Left renal cortex interstitium (tissue), 4 donors: ENCODE results near the gene CCDC8. TPM values are rescaled to one million over a fixed set of nuclear protein-coding genes. Genes with fewer than 3 reads are reported as not detected.

ENCODE experiments used
- DNase-seq, 4 donors: peaks; one replicate each; pipeline ENCODE4 v3.0.0-alpha.2; 2013; ENCODE audit warnings: low read depth in 4 of 4, low spot score in 2 of 4, missing footprints in 1 of 4
- polyA plus RNA-seq, 4 donors: library from polyadenylated mRNA; unstranded; fragments of 120-200 nt; gene quantifications; one replicate each; pipeline ENCODE4 v1.2.1, GENCODE V29; 2013; ENCODE audit not compliant: insufficient read length in 4 of 4

Gene CCDC8
- polyA plus RNA-seq, 4 donors = 52.0 to 76.4 (median 60.9) TPM

GRCh38 chr19:46364359-46364758 is 49.0 kb downstream of the CCDC8 start:
- DNase-seq = no peak

GRCh38 chr19:46361915-46362314 is 51.4 kb downstream of the CCDC8 start:
- DNase-seq = no peak

Other genes starting within 250 kb of the CCDC8 start
- gene IGFL1, start 183.8 kb downstream of the CCDC8 start, polyA plus RNA-seq = not detected
- gene HIF3A, start 116.5 kb downstream of the CCDC8 start, polyA plus RNA-seq = 10 to 100 TPM; 26.5 to 76.0 (median 49.9) TPM
- 100 to 1,000 TPM in 2 of 4 donors, 10 to 100 TPM in 2; 92.2 to 116 (median 107) TPM for gene PPP5C, start 66.5 kb downstream of the CCDC8 start, polyA plus RNA-seq
- under 1 TPM; 0.58 to 0.74 (median 0.69) TPM for gene PNMA8C, start 15.4 kb upstream of the CCDC8 start, polyA plus RNA-seq
- gene PNMA8A, start 58.0 kb upstream of the CCDC8 start, polyA plus RNA-seq = 10 to 100 TPM; 45.6 to 75.2 (median 50.6) TPM
- 1 to 10 TPM; 3.9 to 7.4 (median 5.0) TPM for gene PNMA8B, start 82.3 kb upstream of the CCDC8 start, polyA plus RNA-seq
- 100 to 1,000 TPM; 405 to 493 (median 431) TPM for gene CALM3, start 187.8 kb upstream of the CCDC8 start, polyA plus RNA-seq
- gene PTGIR, start 211.5 kb upstream of the CCDC8 start, polyA plus RNA-seq = 1 to 10 TPM; 2.1 to 3.1 (median 2.5) TPM
- 1 to 10 TPM; 1.2 to 7.7 (median 4.1) TPM for gene GNG8, start 222.6 kb upstream of the CCDC8 start, polyA plus RNA-seq
- gene DACT3, start 247.6 kb upstream of the CCDC8 start, polyA plus RNA-seq = 10 to 100 TPM; 24.0 to 33.8 (median 30.0) TPM